ENCODE measurements around the gene TRAM2.

The TRAM2 gene

DNA sequence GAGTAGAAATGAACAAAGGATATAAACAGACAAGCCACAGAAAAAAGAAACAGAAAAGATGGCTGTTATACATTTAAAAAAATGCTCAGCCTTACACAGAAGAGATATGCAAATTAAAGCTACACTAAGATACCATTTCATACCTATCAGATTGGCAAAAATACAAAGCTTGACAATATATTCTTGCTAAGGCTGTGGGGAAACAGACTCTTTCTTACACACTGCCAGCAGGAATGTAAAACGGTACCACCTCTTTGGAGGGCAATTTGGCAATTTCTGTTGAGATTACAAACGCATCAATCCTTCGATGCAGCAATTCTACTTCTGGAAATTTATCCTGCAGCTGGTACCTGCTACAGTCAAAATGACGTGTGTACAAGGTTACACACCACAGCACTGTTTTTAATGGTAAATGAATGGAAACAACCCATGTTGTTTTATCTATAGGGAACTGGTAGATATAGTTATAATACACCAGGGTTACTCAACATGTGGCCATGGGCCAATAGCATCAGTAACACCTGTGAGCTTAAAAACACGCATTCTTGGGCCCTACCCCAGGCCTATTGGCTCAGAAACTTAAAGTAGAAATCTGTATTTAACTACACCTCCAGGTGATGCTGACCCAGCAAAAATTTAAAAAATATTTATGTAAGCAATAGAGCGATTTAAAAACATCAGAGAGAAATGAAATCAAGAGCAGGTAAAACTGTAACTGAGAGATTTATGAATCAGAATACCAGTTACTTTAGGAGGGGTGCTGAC, 53.3 kb downstream of the TRAM2 start:
- no peak overlapping the region for H3K4me3 ChIP-seq (ENCODE audit: control insufficient read depth, low read depth, low read length)
- DNase-seq (ENCODE audit: low read depth), result no peak
- TF ChIP-seq, protein P1, sequence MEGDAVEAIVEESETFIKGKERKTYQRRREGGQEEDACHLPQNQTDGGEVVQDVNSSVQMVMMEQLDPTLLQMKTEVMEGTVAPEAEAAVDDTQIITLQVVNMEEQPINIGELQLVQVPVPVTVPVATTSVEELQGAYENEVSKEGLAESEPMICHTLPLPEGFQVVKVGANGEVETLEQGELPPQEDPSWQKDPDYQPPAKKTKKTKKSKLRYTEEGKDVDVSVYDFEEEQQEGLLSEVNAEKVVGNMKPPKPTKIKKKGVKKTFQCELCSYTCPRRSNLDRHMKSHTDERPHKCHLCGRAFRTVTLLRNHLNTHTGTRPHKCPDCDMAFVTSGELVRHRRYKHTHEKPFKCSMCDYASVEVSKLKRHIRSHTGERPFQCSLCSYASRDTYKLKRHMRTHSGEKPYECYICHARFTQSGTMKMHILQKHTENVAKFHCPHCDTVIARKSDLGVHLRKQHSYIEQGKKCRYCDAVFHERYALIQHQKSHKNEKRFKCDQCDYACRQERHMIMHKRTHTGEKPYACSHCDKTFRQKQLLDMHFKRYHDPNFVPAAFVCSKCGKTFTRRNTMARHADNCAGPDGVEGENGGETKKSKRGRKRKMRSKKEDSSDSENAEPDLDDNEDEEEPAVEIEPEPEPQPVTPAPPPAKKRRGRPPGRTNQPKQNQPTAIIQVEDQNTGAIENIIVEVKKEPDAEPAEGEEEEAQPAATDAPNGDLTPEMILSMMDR (conservative IDR thresholded peaks at IDR 0.05; ENCODE audit: control insufficient read depth, insufficient read depth, low read depth, low read length), result no peak

DNA sequence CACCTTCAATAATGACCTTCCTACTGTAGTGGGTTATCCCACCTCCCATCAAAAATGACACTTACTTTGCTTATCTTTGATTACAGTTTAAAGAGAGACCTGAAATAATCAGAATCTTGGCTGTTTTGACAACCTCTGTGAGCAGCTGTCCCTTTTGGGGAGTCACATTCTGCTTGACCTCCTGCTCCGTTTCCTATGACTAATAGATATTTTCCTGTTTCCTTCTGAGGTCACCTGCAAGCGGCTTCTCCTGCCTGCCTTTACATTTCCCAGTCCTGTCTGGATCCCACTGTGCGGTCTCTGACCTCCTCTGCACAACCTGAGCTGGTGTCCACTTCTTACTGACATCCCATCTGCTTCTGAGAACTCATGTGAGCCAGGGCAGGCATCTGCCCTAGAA, 54.2 kb downstream of the TRAM2 start:
- no peak overlapping the region for H3K4me3 ChIP-seq (ENCODE audit: control insufficient read depth, low read depth, low read length)
- DNase-seq (ENCODE audit: low read depth), result peak; percentile 72
- TF ChIP-seq, protein P1 (conservative IDR thresholded peaks at IDR 0.05; ENCODE audit: control insufficient read depth, insufficient read depth, low read depth, low read length), result no peak

DNA sequence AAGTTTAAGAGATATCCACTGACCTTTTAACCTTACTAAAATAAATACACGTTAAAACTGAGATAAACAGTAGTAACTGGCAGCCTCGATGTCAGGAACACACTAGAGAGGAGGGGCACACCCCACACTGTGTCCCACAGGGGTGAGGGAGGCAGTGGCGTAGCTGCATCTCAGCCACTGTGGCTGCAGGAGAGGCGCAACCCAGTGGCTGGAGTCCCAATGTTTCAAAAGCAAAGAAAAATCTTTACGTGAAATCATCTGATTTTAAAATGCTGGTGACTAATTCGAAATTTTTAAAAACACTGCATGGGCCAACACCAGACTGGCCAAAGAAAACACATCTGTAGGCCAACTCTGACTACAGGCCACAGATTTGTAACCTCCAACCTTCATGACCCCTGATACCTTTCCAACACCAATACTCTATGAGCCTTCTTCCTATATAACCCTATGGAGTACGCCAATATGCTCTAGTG, 54.7 kb downstream of the TRAM2 start:
- DNase-seq (ENCODE audit: low read depth), result peak; percentile 93
- TF ChIP-seq, protein P1 (conservative IDR thresholded peaks at IDR 0.05; ENCODE audit: control insufficient read depth, insufficient read depth, low read depth, low read length), result peak; percentile 5
- H3K4me3 ChIP-seq (ENCODE audit: control insufficient read depth, low read depth, low read length), result no peak overlapping the region

DNA sequence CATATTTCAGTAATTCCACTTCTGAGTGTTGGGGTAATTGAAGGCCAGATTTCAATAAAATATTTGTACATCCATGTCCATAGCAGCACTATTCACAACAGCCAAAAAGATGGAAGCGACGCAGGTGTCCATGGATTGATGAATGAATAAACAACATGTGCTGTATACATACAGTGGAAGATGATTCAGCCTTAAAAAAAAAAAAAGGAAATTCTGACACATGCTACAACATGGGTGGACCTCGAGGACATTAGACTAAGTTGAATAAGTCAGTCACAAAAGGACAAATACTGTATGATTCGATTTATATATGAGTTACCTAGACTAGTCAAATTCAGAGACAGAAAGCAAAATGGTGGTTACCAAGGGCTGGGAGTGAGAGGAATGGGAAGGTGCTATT, 57.2 kb downstream of the TRAM2 start:
- DNase-seq (ENCODE audit: low read depth), result peak; percentile 49
- no peak overlapping the region for H3K4me3 ChIP-seq (ENCODE audit: control insufficient read depth, low read depth, low read length)
- TF ChIP-seq, protein P1 (conservative IDR thresholded peaks at IDR 0.05; ENCODE audit: control insufficient read depth, insufficient read depth, low read depth, low read length), result no peak

DNA sequence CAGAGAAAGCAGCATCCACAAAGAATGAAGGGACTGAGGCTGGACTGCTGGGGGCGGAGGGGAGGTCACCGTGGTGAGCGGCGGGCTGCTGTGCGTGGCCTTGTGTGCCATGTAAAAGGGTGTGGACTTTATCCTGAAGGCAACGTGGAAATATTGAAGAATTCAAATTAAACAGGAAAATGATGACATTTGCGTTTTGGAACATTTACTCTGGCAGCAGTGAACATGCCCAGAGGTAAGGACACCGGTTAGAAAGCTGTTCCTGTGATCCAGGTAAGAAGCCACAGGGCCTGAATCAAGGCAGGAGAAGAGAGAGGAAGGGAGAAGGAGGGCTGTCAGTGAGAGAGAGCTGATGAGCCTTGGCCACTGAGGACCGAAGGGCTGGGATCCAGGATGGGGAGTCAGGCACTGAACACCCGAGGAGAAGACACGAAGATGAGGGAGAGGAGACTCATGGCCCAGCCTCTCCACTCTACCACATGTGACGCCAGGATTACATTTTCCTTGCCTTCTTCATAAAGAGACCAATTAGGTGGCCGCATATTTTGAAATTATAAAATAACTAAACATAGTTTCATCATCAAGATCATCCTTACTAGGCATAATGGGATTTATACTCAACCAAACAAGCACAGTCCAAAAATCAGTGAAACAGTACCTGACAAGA, 58.4 kb downstream of the TRAM2 start:
- TF ChIP-seq, protein P1 (conservative IDR thresholded peaks at IDR 0.05; ENCODE audit: control insufficient read depth, insufficient read depth, low read depth, low read length), result no peak
- peak overlapping the region; percentile 4 for H3K4me3 ChIP-seq (ENCODE audit: control insufficient read depth, low read depth, low read length)
- peak; percentile 65 for DNase-seq (ENCODE audit: low read depth)

DNA sequence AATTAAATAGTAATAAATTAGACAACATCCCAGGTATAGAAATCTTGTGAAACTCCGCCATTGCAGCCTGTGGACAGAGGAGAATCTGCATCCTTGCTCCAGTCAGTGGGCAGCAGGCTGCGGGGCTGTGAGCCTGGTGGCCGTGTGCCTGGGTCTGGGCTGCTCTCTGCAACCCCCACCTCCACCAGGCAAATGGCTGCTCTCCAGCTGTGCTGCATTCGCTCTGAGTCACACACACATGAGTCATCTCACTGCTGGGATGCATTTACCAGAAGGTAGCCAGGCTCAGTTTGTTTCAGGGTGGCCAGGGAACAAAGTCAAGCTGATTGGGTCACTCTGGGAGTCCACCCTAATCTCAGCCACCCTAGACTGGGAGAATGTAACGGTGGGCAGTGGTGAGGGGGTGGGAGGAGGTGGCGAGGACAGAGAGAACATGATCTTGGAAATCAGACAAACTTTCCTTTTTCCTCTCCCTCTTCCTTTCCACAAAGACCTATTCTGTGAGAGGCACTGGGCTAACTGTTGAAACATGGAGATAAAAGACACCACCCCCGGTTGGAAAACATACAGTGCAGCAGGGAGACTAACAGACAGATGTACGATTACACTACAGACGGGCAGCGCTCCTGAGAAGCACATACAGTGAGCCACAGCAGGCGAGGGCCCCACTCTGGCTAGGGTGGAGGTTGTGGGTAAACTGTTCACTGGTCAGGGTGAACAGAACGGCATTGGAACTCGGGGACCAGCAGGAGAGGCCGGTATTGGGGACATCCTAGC, 59.2 kb downstream of the TRAM2 start:
- TF ChIP-seq, protein P1 (conservative IDR thresholded peaks at IDR 0.05; ENCODE audit: control insufficient read depth, insufficient read depth, low read depth, low read length), result no peak
- peak overlapping the region; percentile 1 for H3K4me3 ChIP-seq (ENCODE audit: control insufficient read depth, low read depth, low read length)
- peak; percentile 99 for DNase-seq (ENCODE audit: low read depth)

Measured in fibroblast of mammary gland (primary cell).